ENCODE data around the gene LIPF. TPM values are rescaled to one million over a fixed set of nuclear protein-coding genes. Genes with fewer than 3 reads are reported as not detected.

LIPF gene
- total RNA-seq, 1 experiment from 2014 or later = not detected

DNA sequence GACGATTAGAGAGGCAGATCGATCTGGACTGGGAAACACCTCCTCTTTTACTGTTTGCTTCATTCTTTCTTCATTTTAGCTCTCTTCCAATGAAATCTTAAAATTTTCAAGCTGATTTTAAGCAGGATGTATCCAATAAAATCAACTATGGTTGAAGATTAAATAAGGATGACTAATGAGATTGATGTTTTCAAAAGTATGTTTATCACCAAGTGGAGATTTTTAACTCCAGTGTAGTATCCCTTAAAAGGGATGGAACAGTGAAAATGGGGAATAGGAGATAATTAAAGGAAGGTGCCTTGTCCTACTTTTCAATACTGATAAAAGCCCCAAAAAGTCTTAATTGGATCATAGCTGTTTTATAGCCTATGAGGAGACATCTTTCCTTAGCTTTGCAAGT is 11.6 kb upstream of the LIPF start:
- ChIA-PET POLR2A (interaction anchor here (0.8 kb wide), 1 partner anchor 17 kb away, joined by 3 read pairs; no protein-coding TSS in a partner anchor), CTCF (interaction anchor here (0.6 kb wide), 1 partner anchor 36 kb away, joined by 3 read pairs; no protein-coding TSS in a partner anchor)
- Mint-ChIP-seq H3K4me1 (ENCODE audit: insufficient read depth, unreplicated experiment) (peaks cover 22% of the 10 kb centered on the region), H3K27ac (ENCODE audit: low read depth, unreplicated experiment) (peak overlapping the region; percentile 75), H3K36me3 (ENCODE audit: insufficient read depth, unreplicated experiment) (peaks cover 5% of the 10 kb centered on the region), H3K27me3 (ENCODE audit: insufficient read depth, unreplicated experiment) (no peaks in the 10 kb centered on the region), H3K4me3 (ENCODE audit: unreplicated experiment) (no peak overlapping the region), H3K9me3 (ENCODE audit: unreplicated experiment) (no peaks in the 10 kb centered on the region)
- TF ChIP-seq, protein P1, sequence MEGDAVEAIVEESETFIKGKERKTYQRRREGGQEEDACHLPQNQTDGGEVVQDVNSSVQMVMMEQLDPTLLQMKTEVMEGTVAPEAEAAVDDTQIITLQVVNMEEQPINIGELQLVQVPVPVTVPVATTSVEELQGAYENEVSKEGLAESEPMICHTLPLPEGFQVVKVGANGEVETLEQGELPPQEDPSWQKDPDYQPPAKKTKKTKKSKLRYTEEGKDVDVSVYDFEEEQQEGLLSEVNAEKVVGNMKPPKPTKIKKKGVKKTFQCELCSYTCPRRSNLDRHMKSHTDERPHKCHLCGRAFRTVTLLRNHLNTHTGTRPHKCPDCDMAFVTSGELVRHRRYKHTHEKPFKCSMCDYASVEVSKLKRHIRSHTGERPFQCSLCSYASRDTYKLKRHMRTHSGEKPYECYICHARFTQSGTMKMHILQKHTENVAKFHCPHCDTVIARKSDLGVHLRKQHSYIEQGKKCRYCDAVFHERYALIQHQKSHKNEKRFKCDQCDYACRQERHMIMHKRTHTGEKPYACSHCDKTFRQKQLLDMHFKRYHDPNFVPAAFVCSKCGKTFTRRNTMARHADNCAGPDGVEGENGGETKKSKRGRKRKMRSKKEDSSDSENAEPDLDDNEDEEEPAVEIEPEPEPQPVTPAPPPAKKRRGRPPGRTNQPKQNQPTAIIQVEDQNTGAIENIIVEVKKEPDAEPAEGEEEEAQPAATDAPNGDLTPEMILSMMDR (IDR thresholded peaks at IDR 0.05; ENCODE audit: unreplicated experiment) = no peak
- no TSS peak for BruUV-seq (replicated peaks)
- intact Hi-C loops (cut with micrococcal nuclease) = no loop called here
- DNase-seq (ENCODE audit: unreplicated experiment) = no peak

DNA sequence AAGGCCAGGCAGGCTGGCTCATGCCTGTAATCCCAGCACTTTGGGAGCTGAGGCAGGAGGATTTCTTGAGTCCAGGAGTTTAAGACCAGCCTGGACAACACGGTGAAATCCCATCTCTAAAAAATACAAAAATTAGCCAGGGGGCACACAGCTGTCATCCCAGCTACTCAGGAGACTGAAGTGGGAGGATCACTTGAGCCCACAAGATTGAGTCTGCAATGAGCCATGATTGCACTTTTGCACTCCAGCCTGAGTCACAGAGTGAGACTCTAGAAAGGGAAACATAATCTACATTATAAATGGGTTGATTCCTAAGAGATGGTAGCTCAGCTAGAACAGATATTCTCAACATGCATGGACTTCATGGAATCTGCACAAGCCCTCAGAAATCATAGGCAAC is 6.3 kb upstream of the LIPF start:
- Mint-ChIP-seq H3K4me3 (ENCODE audit: unreplicated experiment) (no peak overlapping the region), H3K9me3 (ENCODE audit: unreplicated experiment) (no peaks in the 10 kb centered on the region), H3K36me3 (ENCODE audit: insufficient read depth, unreplicated experiment) (no peaks in the 10 kb centered on the region), H3K27me3 (ENCODE audit: insufficient read depth, unreplicated experiment) (no peaks in the 10 kb centered on the region), H3K27ac (ENCODE audit: low read depth, unreplicated experiment) (no peak overlapping the region), H3K4me1 (ENCODE audit: insufficient read depth, unreplicated experiment) (peaks cover 6% of the 10 kb centered on the region)
- BruUV-seq (replicated peaks) = no TSS peak
- intact Hi-C loops (cut with micrococcal nuclease) = no loop called here
- DNase-seq (ENCODE audit: unreplicated experiment) = no peak
- TF ChIP-seq, protein P1 (IDR thresholded peaks at IDR 0.05; ENCODE audit: unreplicated experiment) = no peak
- ChIA-PET POLR2A (interaction anchor here (0.6 kb wide), 1 partner anchor 179 kb away, joined by 3 read pairs; no protein-coding TSS in a partner anchor), CTCF (interaction anchor here (0.7 kb wide), 1 partner anchor 8 kb away, joined by 3 read pairs; no protein-coding TSS in a partner anchor)

DNA sequence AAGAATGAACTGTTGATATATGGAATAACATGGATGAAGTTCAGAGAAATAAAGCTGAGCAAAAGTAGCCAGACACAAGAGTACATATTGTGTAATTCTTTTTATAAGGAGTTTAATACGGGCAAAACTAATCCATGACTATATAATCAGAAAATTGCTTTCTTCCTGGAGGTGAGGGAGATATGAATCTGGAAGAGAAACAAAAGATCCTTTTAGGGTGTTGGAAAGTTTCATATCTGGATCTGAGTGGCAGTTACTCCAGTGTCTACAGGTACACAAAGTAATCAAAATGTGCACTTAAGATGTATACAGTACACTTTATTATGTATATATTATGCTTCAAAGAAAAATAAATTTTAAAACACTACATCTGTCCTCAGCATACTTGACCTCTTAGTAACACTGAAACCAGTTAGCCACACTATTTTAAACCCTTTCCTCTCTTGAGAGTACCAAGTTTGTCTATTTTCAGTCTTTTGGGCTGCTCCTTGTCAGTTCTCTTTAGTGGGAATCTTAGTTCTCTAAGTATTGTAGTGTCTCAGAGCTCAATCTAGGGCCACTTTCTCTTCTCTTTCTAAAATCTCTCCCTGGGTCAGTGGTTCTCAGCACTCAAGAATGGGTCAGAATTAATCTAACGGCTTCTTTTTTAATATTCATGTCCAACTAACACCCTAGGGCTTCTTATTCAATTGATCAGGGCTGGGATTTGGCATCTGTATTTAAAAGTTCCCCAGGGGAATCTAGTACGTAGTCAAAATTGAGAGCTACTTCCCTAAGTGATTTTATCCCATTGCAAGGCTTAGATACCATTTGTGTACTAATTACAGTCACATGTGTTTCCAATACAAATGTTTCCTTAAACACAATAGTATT is 4.3 kb upstream of the LIPF start:
- Mint-ChIP-seq H3K27ac (ENCODE audit: low read depth, unreplicated experiment) (no peak overlapping the region), H3K36me3 (ENCODE audit: insufficient read depth, unreplicated experiment) (no peaks in the 10 kb centered on the region), H3K27me3 (ENCODE audit: insufficient read depth, unreplicated experiment) (no peaks in the 10 kb centered on the region), H3K9me3 (ENCODE audit: unreplicated experiment) (no peaks in the 10 kb centered on the region), H3K4me3 (ENCODE audit: unreplicated experiment) (no peak overlapping the region), H3K4me1 (ENCODE audit: insufficient read depth, unreplicated experiment) (peaks cover 6% of the 10 kb centered on the region)
- no TSS peak for BruUV-seq (replicated peaks)
- TF ChIP-seq, protein P1 (IDR thresholded peaks at IDR 0.05; ENCODE audit: unreplicated experiment) = no peak
- POLR2A ChIA-PET = interaction anchor here (0.6 to 1.8 kb wide), 4 partner anchors 9 to 180 kb away, joined by 3 to 6 read pairs (median 3); no protein-coding TSS in a partner anchor
- no peak for DNase-seq (ENCODE audit: unreplicated experiment)
- CTCF ChIA-PET = no interaction called here
- intact Hi-C loops (cut with micrococcal nuclease) = no loop called here

DNA sequence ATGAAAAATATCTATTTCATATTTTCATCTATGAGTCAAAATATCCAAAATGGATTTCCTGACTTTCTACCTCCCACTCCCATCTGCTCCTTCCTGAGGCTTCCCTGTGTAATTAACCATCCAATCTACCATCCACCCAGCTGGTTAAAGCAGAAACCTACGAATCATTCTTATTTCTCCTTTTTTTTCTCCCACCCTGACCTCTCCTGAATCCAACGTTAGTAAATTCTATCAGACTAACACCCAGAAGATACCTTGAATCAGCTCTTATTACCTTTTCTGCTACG is 3.7 kb upstream of the LIPF start:
- no TSS peak for BruUV-seq (replicated peaks)
- Mint-ChIP-seq H3K27me3 (ENCODE audit: insufficient read depth, unreplicated experiment) (no peaks in the 10 kb centered on the region), H3K4me3 (ENCODE audit: unreplicated experiment) (no peak overlapping the region), H3K9me3 (ENCODE audit: unreplicated experiment) (no peaks in the 10 kb centered on the region), H3K27ac (ENCODE audit: low read depth, unreplicated experiment) (no peak overlapping the region), H3K4me1 (ENCODE audit: insufficient read depth, unreplicated experiment) (peaks cover 6% of the 10 kb centered on the region), H3K36me3 (ENCODE audit: insufficient read depth, unreplicated experiment) (no peaks in the 10 kb centered on the region)
- ChIA-PET CTCF (interaction anchor here (0.7 kb wide), 1 partner anchor 20 kb away, joined by 3 read pairs; no protein-coding TSS in a partner anchor), POLR2A (interaction anchor here (0.6 to 1.8 kb wide), 4 partner anchors 9 to 180 kb away, joined by 3 to 6 read pairs (median 3); no protein-coding TSS in a partner anchor)
- DNase-seq (ENCODE audit: unreplicated experiment) = no peak
- TF ChIP-seq, protein P1 (IDR thresholded peaks at IDR 0.05; ENCODE audit: unreplicated experiment) = no peak
- intact Hi-C loops (cut with micrococcal nuclease) = no loop called here
